Activated CD8-positive, alpha-beta memory T cell treated with anti-CD3 and anti-CD28 coated beads, Interleukin-2, amount 50 U/mL, for 1 hour (primary cell): ENCODE data around the gene ART1.
"Not testable (repeated sequence)": the region's sequence is repeated elsewhere in the genome, so short reads cannot be mapped to it uniquely, and the experiment has no call there.

Experiments used
- DNase-seq: peaks from one replicate; pipeline ENCODE4 v3.0.0-alpha.2; 2020; ENCODE audit errors: extremely low read depth

Gene ART1

GRCh38 chr11:3632070-3632660 is 12.8 kb upstream of the ART1 start:
- DNase-seq: no peak

DNA sequence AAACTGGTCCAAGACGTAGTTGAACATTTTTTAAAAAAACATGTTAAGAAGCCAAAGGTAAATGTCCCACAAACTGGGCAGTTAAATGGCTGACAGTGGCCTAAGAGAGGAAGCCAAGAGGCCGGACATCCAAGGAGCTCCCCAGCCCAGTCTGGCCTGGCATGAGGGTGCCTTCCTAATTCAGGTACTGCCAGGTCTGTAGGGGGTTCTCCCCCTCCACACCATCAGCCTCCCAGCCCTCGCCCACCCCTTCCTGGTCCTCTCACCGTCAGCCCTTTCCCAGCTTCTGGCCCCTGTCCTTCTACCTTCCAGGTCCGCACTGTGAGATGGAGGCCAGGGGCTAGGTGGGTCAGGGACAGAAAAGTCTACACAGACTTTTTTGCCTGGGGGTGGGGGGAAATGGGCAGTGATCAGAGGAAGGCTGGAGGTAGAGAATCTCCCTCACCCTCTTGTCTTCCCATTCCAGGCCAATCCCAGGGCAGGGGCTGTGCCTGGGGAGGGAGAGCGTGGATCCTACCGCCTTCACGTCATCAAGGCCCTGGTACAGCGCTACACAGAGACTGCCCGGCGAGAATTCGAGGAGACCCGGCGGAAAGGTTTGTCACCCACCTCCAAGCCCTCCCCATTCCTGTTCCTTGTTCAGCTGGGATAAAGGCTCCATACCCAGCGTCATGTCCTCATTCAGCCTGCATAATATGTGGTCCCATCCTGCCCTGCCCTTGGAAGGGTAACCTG is 9.1 kb upstream of the ART1 start:
- no peak for DNase-seq

- DNase-seq: no peak
Measured at GRCh38 chr11:3637201-3637600, 7.7 kb upstream of the ART1 start.

- DNase-seq: no peak
Measured at GRCh38 chr11:3638513-3638912, 6.4 kb upstream of the ART1 start.

DNA sequence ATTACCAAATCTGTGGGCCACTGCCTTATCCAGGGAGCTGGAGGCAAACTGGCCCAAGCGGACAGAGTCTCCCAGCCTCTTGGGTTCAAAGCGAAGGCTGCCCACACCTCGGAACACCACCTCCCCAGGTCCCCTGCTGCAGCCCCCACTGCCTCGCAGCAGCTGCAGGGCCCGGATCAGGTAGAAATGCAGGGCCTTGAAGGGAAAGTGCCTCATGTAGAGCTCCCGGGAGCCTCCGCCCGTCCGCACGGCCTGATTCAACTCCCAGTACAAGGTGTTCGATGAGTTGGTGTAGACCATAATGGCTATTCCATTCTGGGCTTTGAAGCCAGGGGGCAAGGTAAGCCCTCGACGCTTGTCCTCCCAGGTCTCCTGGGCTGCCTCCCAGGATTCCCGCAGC is 5.1 kb upstream of the ART1 start:
- DNase-seq: no peak

DNA sequence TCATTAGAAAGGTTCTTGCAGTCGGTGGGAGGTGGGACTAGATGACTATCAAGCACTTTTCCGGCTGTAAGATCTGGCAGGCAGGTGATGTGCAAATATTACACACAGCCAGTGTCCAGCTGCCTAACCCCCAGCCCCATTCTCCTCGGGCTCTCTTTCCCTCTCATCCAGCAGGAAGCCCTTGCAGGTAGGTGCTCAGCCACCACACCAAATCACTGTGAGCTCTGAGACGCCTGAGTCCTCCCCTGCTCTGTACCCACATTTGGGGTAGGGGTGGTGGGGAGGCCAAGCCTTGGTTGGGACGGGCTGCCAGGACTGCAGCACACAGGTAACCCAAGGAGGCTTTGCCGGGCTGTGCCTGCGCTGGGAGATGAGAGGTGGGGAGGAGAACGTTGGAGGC is 3.7 kb upstream of the ART1 start:
- DNase-seq: no peak

DNA sequence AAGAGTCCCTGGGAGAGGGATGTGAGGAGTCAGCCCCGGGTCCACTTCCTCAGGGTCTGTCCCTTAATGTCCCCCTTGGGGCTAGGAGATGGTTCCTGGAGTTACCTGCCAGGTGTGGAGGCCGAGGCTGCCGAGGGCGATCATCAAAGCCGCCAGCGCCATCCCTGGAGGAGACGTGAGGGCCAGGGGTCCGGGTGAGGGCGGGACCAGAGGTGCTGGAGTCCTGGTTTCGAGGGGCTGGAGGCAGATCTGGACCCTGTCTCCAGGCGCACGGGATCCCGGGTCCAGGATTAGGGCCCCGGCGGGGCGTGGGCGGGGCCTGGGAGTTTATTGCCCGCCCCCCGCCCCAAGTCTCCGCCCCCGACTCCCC is 3.2 kb upstream of the ART1 start, which contains the start of gene ART5:
Gene ART5 (minus strand): TSS at position 292 of the 370 bp plus-strand sequence. CDS start 130 bp downstream, at position 162.
- no peak for DNase-seq

DNA sequence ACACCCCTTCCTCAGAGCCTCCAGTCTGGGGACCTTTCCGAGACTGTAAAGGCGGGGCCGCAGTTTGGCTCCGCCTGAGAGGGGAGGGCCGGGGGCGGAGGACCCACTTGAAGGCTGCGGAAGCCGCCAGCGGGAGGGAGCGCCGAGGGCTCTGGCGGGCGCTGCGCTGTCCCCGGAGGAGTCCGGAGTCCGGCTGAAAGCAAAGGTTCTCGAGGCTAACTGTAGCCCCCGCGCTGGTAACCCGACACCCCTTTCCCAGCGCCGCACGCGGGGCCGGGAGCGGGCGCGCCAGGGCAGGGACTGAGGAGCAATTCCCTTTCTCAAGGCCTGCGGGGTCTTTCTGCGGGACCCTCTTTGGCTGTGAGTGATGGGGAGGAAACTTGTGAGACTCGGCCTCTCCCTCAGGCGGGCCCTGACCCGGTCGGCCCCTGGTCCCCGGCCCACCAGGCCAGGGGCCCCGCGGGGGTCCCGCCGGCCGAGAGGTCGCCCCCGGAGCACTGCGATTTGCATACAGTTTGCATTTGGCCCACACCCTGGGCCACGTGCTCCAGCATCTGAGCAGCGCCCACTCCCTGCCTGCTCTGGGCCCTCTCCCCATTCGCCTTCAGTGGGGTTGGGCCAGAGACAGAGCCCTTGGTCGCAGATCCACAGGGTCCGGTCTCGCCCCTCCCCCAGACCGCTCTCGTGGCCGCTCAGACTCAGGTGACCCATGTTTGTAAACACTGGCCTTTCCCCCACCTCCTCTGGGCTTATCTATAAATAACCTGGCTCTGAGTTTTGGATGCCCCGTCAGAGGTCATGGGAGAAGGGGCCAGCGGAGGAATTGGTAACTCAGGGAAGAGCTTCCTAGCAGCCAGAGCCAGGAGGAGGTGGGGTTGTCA is 2.6 kb upstream of the ART1 start:
- peak; percentile 10 for DNase-seq

GRCh38 chr11:3643102-3643546 is 1.8 kb upstream of the ART1 start:
- DNase-seq: not testable (repeated sequence)

- DNase-seq: no peak
Measured at GRCh38 chr11:3645552-3645951, 624 bp downstream of the ART1 start.

- DNase-seq: not testable (repeated sequence)
Measured at GRCh38 chr11:3648843-3649242, 3.9 kb downstream of the ART1 start.

DNA sequence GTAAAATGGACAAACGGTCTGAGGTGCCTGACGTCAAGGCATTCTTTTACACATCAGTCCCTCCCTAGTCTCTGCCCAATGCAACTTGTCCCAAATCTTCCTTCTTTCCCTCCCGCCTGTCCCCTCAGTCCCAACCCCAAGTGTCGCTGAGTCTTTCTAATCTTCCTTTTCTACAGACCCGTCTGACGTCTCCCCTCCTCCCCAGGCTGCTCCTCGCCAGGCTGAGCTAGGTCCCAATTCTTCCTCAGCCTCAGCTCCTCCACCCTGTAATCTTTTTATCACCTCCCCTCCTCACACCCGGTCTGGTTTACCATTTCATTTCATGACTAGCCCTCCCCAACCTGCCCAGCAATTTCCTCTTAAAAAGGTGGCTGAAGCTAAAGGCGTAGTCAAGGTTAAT is 4.4 kb downstream of the ART1 start:
- not testable (repeated sequence) for DNase-seq

GRCh38 chr11:3652514-3652913 is 7.6 kb downstream of the ART1 start:
- DNase-seq: not testable (repeated sequence)

- DNase-seq: no peak
Measured at GRCh38 chr11:3655547-3655946, 10.6 kb downstream of the ART1 start.

DNA sequence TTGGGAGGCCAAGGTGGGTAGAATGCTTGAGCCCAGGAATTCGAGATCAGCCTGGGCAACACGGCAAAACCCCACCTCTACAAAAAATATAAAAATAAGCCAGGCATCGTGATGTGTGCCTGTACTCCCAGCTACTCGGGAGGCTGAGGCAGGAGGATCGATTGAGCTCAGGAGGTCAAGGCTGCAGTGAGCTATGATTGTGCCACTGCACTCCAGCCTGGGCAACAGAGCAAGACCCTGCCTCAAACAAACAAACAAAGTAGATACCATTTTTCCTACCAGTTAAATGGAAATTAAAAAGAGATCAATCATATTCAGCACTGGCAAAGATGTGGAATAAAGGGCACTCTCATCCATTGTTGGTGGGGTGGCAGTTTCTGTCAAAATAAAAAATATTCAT is 12.4 kb downstream of the ART1 start:
- DNase-seq: not testable (repeated sequence)

DNA sequence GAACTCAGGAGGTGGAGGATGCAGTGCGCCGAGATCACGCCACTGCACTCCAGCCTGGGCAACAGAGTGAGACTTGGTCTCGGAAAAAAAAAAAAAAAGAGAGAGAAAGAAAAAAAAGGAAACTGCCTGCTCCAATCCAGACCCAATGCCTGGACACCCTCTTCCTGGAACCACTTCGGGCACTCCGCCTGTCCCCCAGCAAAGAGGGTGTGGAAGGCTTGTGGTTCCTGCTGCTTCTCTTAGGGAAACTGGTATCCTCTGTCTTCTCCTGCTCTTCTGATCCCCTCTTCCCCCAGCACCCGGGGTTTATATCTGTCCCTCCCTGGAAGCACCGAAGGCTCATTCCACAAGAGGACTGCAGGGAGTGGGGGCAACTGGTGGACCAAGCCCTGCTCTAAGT is 13.3 kb downstream of the ART1 start:
- DNase-seq: no peak

DNA sequence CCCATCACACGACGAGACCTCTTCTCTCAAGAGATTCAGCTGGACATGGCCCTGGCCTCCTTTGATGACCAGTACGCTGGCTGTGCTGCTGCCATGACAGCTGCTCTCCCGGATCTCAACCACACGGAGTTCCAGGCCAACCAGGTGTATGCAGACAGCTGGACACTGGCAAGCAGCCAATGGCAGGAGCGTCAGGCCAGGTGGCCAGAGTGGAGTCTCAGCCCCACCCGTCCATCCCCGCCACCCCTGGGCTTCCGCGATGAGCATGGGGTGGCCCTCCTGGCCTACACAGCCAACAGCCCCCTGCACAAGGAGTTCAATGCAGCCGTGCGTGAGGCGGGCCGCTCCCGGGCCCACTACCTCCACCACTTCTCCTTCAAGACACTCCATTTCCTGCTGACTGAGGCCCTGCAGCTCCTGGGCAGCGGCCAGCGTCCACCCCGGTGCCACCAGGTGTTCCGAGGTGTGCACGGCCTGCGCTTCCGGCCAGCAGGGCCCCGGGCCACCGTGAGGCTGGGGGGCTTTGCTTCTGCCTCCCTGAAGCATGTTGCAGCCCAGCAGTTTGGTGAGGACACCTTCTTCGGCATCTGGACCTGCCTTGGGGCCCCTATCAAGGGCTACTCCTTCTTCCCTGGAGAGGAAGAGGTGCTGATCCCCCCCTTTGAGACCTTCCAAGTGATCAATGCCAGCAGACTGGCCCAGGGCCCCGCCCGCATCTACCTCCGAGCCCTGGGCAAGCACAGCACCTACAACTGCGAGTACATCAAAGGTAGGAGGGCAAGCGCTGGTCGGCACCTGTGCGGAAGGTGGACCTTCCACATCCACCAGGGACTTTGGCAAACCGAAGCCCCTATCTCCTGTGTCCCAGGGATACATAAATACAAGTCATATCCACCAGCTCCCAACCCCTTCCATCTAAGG is 14.9 kb downstream of the ART1 start:
- DNase-seq: no peak

DNA sequence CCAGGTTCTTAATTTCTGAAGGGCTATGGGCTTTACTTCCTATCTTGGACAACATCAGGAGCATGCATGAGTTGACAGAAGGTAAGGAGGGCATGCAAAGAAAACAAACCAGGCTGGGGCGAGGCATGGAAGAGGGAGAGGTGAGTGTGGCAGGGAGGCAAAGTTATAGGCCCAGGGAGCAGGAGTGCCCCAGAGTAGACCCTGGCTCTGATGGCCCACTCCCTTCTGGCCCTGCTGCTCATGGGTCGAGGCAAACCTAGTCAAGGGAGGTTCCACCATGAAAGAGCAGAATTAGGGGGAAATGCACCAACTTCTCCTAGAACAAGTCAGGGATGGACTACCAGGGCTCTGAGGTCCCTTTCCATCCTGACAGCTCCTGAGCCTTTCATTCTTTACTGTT is 16.0 kb downstream of the ART1 start:
- no peak for DNase-seq

GRCh38 chr11:3662856-3663255 is 17.9 kb downstream of the ART1 start:
- DNase-seq: no peak

DNA sequence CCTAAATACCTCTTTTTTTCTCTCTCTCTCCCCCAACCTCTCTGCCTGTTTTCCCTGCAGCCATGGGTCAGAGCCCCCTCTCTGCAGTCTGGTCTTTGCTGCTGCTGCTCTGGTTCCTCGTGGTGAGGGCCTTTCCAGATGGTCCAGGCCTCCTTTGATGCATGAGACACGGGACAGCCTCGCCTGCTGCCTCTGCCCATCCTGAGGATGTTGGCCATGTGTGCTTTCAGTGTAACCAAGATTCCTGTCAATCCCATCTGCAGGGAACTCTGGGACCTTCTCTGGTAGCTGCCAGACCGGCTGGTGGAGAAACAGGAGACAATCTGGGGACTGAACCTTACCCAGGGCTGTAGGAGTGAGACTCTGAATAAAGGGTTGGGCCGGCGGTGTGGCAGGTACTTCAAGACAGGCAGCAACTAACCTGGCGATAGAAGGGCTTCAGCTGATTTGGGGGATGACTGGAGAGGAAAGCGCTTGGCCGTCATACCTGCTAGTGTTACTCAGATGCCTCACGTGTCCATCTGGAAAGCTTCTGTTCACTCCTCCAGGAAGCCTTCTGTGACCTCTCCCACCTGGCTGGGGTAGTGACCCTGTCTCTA is 19.2 kb downstream of the ART1 start:
- DNase-seq: no peak
